HL-60 (cell line): ENCODE data around the gene ANKDD1B.
"Not testable (repeated sequence)": the region's sequence is repeated elsewhere in the genome, so short reads cannot be mapped to it uniquely, and the experiment has no call there.

Experiments
- DNase-seq, 2 experiments: peaks; one replicate each; pipeline ENCODE4 v3.0.0-alpha.2; 2010 to 2020; ENCODE audit warnings: low read depth in 1 of 2, low spot score in 1 of 2
- H3K27ac ChIP-seq: fragments of 250-450 bp; sonication (Bioruptor Pico); replicated peaks from 2 replicates; pipeline ENCODE4 v1.5.1; 2020; ENCODE audit warnings: mild to moderate bottlenecking, moderate library complexity
- H3K27me3 ChIP-seq: fragments of 250-450 bp; sonication (Bioruptor Pico); 2 replicates; pipeline ENCODE4 v1.5.1; 2021; ENCODE audit warnings: mild to moderate bottlenecking, moderate library complexity; ENCODE audit not compliant: insufficient read depth, poor library complexity, severe bottlenecking
- H3K4me3 ChIP-seq: replicated peaks from 2 replicates; pipeline ENCODE4 v1.5.1; 2011; ENCODE audit warnings: mild to moderate bottlenecking, control low read depth, low read length; ENCODE audit not compliant: insufficient read depth
- GABPA ChIP-seq: IDR thresholded peaks from 2 replicates; pipeline ENCODE4 v1.6.1; 2012; ENCODE audit warnings: low read depth
- POLR2AphosphoS5 ChIP-seq: IDR thresholded peaks from 2 replicates; pipeline ENCODE4 v1.6.1; 2012; ENCODE audit warnings: low read depth
- SPI1 ChIP-seq: IDR thresholded peaks from 2 replicates; pipeline ENCODE4 v1.6.1; 2012; ENCODE audit warnings: low read depth, mild to moderate bottlenecking, borderline replicate concordance
- TF ChIP-seq, protein P1 (sequence below): IDR thresholded peaks from 2 replicates; pipeline ENCODE4 v1.6.1; 2012; ENCODE audit warnings: low read depth; ENCODE audit not compliant: insufficient replicate concordance
- TF ChIP-seq, protein P2 (sequence below): IDR thresholded peaks from one replicate; pipeline ENCODE4 v1.5.1; 2011; ENCODE audit warnings: low read length, control low read depth, inconsistent platforms; ENCODE audit not compliant: insufficient read depth

The ANKDD1B gene

DNA sequence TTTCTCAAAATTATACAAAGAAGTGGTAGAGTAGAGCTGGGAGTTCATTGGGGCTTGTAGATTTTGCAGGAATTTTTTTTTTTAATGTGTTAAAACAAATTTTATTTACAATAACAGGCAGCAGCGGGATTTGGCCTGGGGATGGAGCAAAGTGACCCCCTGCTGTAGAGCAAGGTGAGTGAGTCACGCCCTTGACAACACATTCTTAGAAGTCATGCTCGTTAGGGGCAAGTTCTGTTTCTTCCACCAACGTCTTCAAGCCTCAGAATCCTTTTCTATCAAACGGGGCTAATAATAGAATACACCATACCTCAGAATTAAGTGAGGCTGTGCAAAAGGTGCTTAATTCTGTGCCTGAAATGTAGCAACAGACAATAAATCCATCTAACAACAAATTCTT is 1.1 kb upstream of the ANKDD1B start:
- DNase-seq: no peak
- TF ChIP-seq, protein P1, sequence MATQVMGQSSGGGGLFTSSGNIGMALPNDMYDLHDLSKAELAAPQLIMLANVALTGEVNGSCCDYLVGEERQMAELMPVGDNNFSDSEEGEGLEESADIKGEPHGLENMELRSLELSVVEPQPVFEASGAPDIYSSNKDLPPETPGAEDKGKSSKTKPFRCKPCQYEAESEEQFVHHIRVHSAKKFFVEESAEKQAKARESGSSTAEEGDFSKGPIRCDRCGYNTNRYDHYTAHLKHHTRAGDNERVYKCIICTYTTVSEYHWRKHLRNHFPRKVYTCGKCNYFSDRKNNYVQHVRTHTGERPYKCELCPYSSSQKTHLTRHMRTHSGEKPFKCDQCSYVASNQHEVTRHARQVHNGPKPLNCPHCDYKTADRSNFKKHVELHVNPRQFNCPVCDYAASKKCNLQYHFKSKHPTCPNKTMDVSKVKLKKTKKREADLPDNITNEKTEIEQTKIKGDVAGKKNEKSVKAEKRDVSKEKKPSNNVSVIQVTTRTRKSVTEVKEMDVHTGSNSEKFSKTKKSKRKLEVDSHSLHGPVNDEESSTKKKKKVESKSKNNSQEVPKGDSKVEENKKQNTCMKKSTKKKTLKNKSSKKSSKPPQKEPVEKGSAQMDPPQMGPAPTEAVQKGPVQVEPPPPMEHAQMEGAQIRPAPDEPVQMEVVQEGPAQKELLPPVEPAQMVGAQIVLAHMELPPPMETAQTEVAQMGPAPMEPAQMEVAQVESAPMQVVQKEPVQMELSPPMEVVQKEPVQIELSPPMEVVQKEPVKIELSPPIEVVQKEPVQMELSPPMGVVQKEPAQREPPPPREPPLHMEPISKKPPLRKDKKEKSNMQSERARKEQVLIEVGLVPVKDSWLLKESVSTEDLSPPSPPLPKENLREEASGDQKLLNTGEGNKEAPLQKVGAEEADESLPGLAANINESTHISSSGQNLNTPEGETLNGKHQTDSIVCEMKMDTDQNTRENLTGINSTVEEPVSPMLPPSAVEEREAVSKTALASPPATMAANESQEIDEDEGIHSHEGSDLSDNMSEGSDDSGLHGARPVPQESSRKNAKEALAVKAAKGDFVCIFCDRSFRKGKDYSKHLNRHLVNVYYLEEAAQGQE: no peak
- no peak for TF ChIP-seq GABPA
- TF ChIP-seq, protein P2, sequence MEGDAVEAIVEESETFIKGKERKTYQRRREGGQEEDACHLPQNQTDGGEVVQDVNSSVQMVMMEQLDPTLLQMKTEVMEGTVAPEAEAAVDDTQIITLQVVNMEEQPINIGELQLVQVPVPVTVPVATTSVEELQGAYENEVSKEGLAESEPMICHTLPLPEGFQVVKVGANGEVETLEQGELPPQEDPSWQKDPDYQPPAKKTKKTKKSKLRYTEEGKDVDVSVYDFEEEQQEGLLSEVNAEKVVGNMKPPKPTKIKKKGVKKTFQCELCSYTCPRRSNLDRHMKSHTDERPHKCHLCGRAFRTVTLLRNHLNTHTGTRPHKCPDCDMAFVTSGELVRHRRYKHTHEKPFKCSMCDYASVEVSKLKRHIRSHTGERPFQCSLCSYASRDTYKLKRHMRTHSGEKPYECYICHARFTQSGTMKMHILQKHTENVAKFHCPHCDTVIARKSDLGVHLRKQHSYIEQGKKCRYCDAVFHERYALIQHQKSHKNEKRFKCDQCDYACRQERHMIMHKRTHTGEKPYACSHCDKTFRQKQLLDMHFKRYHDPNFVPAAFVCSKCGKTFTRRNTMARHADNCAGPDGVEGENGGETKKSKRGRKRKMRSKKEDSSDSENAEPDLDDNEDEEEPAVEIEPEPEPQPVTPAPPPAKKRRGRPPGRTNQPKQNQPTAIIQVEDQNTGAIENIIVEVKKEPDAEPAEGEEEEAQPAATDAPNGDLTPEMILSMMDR: no peak
- TF ChIP-seq POLR2AphosphoS5: no peak
- Histone ChIP-seq H3K27ac (no peak overlapping the region), H3K4me3 (no peak overlapping the region), H3K27me3 (no peaks in the 10 kb centered on the region)

DNA sequence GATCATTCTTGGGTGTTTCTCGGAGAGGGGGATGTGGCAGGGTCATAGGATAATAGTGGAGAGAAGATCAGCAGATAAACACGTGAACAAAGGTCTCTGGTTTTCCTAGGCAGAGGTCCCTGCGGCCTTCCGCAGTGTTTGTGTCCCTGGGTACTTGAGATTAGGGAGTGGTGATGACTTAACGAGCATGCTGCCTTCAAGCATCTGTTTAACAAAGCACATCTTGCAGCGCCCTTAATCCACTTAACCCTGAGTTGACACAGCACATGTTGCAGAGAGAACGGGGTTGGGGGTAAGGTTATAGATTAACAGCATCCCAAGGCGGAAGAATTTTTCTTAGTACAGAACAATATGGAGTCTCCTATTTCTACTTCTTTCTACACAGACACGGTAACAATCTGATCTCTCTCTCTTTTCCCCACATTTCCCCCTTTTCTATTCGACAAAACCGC is 368 bp upstream of the ANKDD1B start:
- not testable (repeated sequence) for H3K27me3 ChIP-seq, H3K27ac ChIP-seq, H3K4me3 ChIP-seq, DNase-seq

DNA sequence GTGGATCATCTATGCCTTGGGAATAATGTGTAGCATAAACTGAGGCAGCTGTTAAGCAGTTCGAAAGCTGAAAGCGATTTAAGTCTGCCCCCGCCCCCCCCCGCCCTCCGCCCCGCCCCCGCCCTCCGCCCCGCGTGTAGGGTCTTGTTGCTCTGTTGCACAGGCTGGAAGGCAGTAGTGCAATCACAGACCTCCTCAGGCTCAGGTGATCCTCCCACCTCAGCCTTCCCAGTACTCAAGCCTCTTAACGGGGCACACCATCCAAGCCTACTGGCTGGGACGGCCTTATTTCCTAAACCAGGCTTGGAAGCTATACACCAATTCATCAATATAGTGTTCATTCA is 945 bp downstream of the ANKDD1B start:
- TF ChIP-seq, protein P1: no peak
- TF ChIP-seq SPI1: no peak
- no peak for TF ChIP-seq GABPA
- TF ChIP-seq POLR2AphosphoS5: no peak
- TF ChIP-seq, protein P2: no peak
- Histone ChIP-seq H3K27me3 (no peaks in the 10 kb centered on the region), H3K4me3 (no peak overlapping the region), H3K27ac (no peak overlapping the region)
- no peak for DNase-seq

DNA sequence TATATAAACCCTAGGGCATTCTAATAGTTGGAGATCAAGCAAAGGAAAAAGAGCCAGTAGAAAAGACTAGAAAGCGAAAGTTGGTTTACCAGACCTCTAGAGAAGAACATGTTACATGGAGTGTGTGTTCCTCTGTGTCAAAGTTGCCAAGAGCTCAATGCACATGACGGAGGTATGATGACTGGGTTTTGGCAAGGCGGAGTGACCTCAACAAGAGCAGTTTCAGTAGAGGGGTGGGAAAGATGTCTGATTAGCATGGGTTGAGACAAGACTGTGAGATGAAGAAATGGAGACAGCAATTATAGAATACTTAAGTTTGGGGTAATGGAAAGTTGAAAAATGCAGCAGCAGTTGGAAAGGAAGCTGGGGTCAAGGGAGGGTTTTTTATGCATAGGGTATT is 1.6 kb downstream of the ANKDD1B start:
- no peak for DNase-seq
- H3K4me3 ChIP-seq: no peak overlapping the region
- TF ChIP-seq GABPA (no peak), POLR2AphosphoS5 (no peak), SPI1 (no peak)
- H3K27ac ChIP-seq: no peak overlapping the region
- H3K27me3 ChIP-seq: no peaks in the 10 kb centered on the region

DNA sequence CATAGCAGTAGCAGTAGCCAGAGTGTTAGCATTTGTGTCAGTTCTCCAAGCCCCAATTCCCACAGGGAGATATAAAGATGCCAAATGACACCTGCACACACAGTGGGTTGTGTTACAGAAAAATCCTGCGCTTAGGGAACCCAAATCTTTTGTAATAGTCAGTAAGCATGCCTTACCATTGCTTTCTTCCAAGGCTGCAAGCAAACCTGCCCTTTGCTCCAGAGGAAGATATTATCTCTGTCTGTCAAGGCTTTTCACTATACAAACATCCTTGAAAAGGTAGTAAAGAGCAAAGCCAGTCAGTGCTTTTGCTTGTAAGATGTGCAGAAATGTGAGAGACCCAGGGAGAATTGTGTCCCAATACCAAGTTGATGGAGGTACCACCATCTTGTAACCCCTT is 2.9 kb downstream of the ANKDD1B start:
- Histone ChIP-seq H3K27ac (no peak overlapping the region), H3K27me3 (no peaks in the 10 kb centered on the region), H3K4me3 (no peak overlapping the region)
- DNase-seq: no peak
- TF ChIP-seq GABPA (no peak), POLR2AphosphoS5 (no peak), SPI1 (no peak)
- TF ChIP-seq, protein P2: no peak
- TF ChIP-seq, protein P1: no peak
